ENCODE measurements around the gene OR8B4.
"Not testable (repeated sequence)": the region's sequence is repeated elsewhere in the genome, so short reads cannot be mapped to it uniquely, and the experiment has no call there.

GRCh38 chr11:124396847-124397246 is 27.8 kb downstream of the OR8B4 start:
- TF ChIP-seq CTCF, POLR2A (IDR thresholded peaks at IDR 0.05): not testable (repeated sequence)
